PC-9 (cell line): Measurements from ENCODE around the gene YPEL4.

Experiments used
- EZH2 ChIP-seq: fragments of 200-600 bp; sonication (generic); IDR thresholded peaks from 2 replicates; pipeline ENCODE4 v1.8.0; 2017; ENCODE audit warnings: antibody characterized with exemption, low read depth
- TF ChIP-seq, protein P1 (sequence below): fragments of 200-600 bp; sonication (generic); conservative IDR thresholded peaks from 2 replicates; pipeline ENCODE4 v1.6.1; 2017; ENCODE audit warnings: mixed run types, antibody characterized with exemption, mild to moderate bottlenecking, moderate library complexity

GRCh38 chr11:57643802-57644201 is 5.9 kb downstream of the YPEL4 start:
- TF ChIP-seq, protein P1, sequence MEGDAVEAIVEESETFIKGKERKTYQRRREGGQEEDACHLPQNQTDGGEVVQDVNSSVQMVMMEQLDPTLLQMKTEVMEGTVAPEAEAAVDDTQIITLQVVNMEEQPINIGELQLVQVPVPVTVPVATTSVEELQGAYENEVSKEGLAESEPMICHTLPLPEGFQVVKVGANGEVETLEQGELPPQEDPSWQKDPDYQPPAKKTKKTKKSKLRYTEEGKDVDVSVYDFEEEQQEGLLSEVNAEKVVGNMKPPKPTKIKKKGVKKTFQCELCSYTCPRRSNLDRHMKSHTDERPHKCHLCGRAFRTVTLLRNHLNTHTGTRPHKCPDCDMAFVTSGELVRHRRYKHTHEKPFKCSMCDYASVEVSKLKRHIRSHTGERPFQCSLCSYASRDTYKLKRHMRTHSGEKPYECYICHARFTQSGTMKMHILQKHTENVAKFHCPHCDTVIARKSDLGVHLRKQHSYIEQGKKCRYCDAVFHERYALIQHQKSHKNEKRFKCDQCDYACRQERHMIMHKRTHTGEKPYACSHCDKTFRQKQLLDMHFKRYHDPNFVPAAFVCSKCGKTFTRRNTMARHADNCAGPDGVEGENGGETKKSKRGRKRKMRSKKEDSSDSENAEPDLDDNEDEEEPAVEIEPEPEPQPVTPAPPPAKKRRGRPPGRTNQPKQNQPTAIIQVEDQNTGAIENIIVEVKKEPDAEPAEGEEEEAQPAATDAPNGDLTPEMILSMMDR = no peak
- TF ChIP-seq EZH2 = no peak
